ENCODE data around the gene DEDD.

DEDD gene

GRCh38 chr1:161091796-161092507 is 40.5 kb downstream of the DEDD start:
- peak; percentile 32 for DNase-seq (ENCODE audit: low read depth)

- no peak for DNase-seq (ENCODE audit: low read depth)
Measured at GRCh38 chr1:161091093-161091492, 41.4 kb downstream of the DEDD start.

- DNase-seq (ENCODE audit: low read depth), result no peak
Measured at GRCh38 chr1:161090617-161091016, 41.9 kb downstream of the DEDD start.

- no peak for DNase-seq (ENCODE audit: low read depth)
Measured at GRCh38 chr1:161089938-161090337, 42.5 kb downstream of the DEDD start.

GRCh38 chr1:161089251-161089924 is 43.1 kb downstream of the DEDD start, which contains the start of gene NECTIN4:
TSS of gene NECTIN4 (minus strand) at chr1:161089558. CDS start at chr1:161089296, 262 bp downstream.
- DNase-seq (ENCODE audit: low read depth), result no peak

- peak; percentile 47 for DNase-seq (ENCODE audit: low read depth)
Measured at GRCh38 chr1:161088587-161089110, 43.8 kb downstream of the DEDD start.

- DNase-seq (ENCODE audit: low read depth), result no peak
Measured at GRCh38 chr1:161086457-161086856, 46.0 kb downstream of the DEDD start.

GRCh38 chr1:161085165-161085564 is 47.3 kb downstream of the DEDD start:
- peak; percentile 37 for DNase-seq (ENCODE audit: low read depth)

GRCh38 chr1:161084597-161084988 is 47.9 kb downstream of the DEDD start:
- no peak for DNase-seq (ENCODE audit: low read depth)

GRCh38 chr1:161083748-161084596 is 48.5 kb downstream of the DEDD start:
- peak; percentile 40 for DNase-seq (ENCODE audit: low read depth)

- DNase-seq (ENCODE audit: low read depth), result peak; percentile 91
Measured at GRCh38 chr1:161082996-161083747, 49.3 kb downstream of the DEDD start.

- DNase-seq (ENCODE audit: low read depth), result no peak
Measured at GRCh38 chr1:161082483-161082882, 50.0 kb downstream of the DEDD start.

- DNase-seq (ENCODE audit: low read depth), result no peak
Measured at GRCh38 chr1:161081519-161081918, 50.9 kb downstream of the DEDD start.

GRCh38 chr1:161080441-161081405 is 51.7 kb downstream of the DEDD start:
- peak; percentile 58 for DNase-seq (ENCODE audit: low read depth)

GRCh38 chr1:161079436-161080110 is 52.9 kb downstream of the DEDD start:
- DNase-seq (ENCODE audit: low read depth), result no peak

GRCh38 chr1:161077426-161077825 is 55.0 kb downstream of the DEDD start:
- DNase-seq (ENCODE audit: low read depth), result no peak

- DNase-seq (ENCODE audit: low read depth), result no peak
Measured at GRCh38 chr1:161076410-161076809, 56.1 kb downstream of the DEDD start.

- no peak for DNase-seq (ENCODE audit: low read depth)
Measured at GRCh38 chr1:161074676-161075368, 57.6 kb downstream of the DEDD start.

- no peak for DNase-seq (ENCODE audit: low read depth)
Measured at GRCh38 chr1:161073474-161074121, 58.9 kb downstream of the DEDD start.

Data from EH (cell line).